ENCODE results near the gene ATF7.

DNA sequence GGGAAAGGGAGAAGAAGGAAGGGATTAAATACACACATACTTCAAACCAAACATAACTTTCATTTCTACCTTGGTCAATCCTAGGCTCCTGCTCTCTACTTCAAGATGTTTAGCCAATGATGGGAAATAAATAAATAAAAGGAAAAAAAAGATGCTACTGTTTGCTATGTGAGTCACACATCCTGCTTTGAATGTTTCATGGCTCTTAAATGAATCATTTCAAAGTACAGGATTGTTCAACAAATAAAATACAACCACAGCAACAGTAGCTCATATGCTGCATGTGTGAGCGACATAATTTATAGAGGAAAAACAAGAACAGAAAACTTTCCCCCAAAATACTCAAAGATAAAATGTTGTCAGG, 64.6 kb downstream of the ATF7 start:
- TF ChIP-seq, protein P1, sequence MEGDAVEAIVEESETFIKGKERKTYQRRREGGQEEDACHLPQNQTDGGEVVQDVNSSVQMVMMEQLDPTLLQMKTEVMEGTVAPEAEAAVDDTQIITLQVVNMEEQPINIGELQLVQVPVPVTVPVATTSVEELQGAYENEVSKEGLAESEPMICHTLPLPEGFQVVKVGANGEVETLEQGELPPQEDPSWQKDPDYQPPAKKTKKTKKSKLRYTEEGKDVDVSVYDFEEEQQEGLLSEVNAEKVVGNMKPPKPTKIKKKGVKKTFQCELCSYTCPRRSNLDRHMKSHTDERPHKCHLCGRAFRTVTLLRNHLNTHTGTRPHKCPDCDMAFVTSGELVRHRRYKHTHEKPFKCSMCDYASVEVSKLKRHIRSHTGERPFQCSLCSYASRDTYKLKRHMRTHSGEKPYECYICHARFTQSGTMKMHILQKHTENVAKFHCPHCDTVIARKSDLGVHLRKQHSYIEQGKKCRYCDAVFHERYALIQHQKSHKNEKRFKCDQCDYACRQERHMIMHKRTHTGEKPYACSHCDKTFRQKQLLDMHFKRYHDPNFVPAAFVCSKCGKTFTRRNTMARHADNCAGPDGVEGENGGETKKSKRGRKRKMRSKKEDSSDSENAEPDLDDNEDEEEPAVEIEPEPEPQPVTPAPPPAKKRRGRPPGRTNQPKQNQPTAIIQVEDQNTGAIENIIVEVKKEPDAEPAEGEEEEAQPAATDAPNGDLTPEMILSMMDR (IDR thresholded peaks at IDR 0.05; ENCODE audit: low read length), result no peak
- TF ChIP-seq EZH2 (IDR thresholded peaks at IDR 0.05; ENCODE audit: borderline replicate concordance, low read length), result no peak
